Bronchial epithelial cell (primary cell): ENCODE data around the gene ENO2. TPM values are rescaled to one million over a fixed set of nuclear protein-coding genes. Genes with fewer than 3 reads are reported as not detected.
"Not testable (repeated sequence)": the region's sequence is repeated elsewhere in the genome, so short reads cannot be mapped to it uniquely, and the experiment has no call there.

Source experiments
- DNase-seq: peaks from one replicate; pipeline ENCODE4 v3.0.0-alpha.2; 2010; ENCODE audit warnings: low read depth
- FAIRE-seq: peaks from 2 replicates; lab custom pipeline; 2011; peaks lifted over from hg19 to GRCh38; lab: Jason Lieb, UNC
- H3K27me3 ChIP-seq: 2 replicates; pipeline ENCODE4 v1.5.1; 2011; ENCODE audit warnings: low read length; ENCODE audit not compliant: control insufficient read depth, insufficient read depth
- H3K36me3 ChIP-seq: 2 replicates; pipeline ENCODE4 v1.5.1; 2011; ENCODE audit warnings: low read length; ENCODE audit not compliant: control insufficient read depth, insufficient read depth
- H3K4me3 ChIP-seq: 2 replicates; pipeline ENCODE4 v1.5.1; 2011; ENCODE audit warnings: mild to moderate bottlenecking, low read depth, low read length, control low read depth
- CTCF ChIP-seq: IDR thresholded peaks from 2 replicates; pipeline ENCODE4 v1.5.1; 2011; ENCODE audit warnings: mild to moderate bottlenecking, moderate library complexity, low read length, control low read depth, inconsistent platforms; ENCODE audit not compliant: insufficient read depth, severe bottlenecking
- total RNA-seq: library from RNA; depleted of rRNA; stranded (reverse); fragments of >200 nt; gene quantifications from 2 replicates; pipeline ENCODE4 v1.2.1, GENCODE V29; 2014

Gene ENO2
- total RNA-seq = 9.0 and 10.0 TPM in 2 replicates

- DNase-seq = peak; percentile 38
These were observed at the start of gene ENO2 for GRCh38 chr12:6914246-6914946. ENO2 (plus strand) TSS chr12:6914580; CDS start chr12:6915833, 1,253 bp downstream.

GRCh38 chr12:6865307-6865706 is 49.1 kb upstream of the ENO2 start:
- not testable (repeated sequence) for DNase-seq, H3K27me3 ChIP-seq, H3K4me3 ChIP-seq, FAIRE-seq
- H3K36me3 ChIP-seq = peaks cover 43% of the 10 kb centered on the region

More at GRCh38 chr12:6914246-6914946, at the start of gene ENO2:
- H3K36me3 ChIP-seq = peaks cover 4% of the 10 kb centered on the region
- peaks cover 2% of the 10 kb centered on the region for H3K27me3 ChIP-seq
- peak within 1 kb of the TSS; percentile 56 for H3K4me3 ChIP-seq
- FAIRE-seq = no peak
- TF ChIP-seq CTCF = no peak

GRCh38 chr12:6866163-6866919 is 48.0 kb upstream of the ENO2 start:
- no peak for DNase-seq
- TF ChIP-seq CTCF = no peak
- Histone ChIP-seq H3K27me3 (no peaks in the 10 kb centered on the region), H3K4me3 (no peak overlapping the region), H3K36me3 (peaks cover 36% of the 10 kb centered on the region)
- FAIRE-seq = peak; percentile 94

GRCh38 chr12:6866920-6867412 is 47.4 kb upstream of the ENO2 start:
- H3K27me3 ChIP-seq = no peaks in the 10 kb centered on the region
- DNase-seq (no peak), FAIRE-seq (no peak)
- H3K36me3 ChIP-seq = peaks cover 31% of the 10 kb centered on the region
- no peak for TF ChIP-seq CTCF
- H3K4me3 ChIP-seq = peak overlapping the region; percentile 91

- FAIRE-seq = no peak
- DNase-seq = peak; percentile 46
- no peaks in the 10 kb centered on the region for H3K27me3 ChIP-seq
- H3K4me3 ChIP-seq = peak within 1 kb of the TSS; percentile 91
- peaks cover 31% of the 10 kb centered on the region for H3K36me3 ChIP-seq
- TF ChIP-seq CTCF = no peak
These were observed 46.8 kb upstream of the ENO2 start, which contains the start of gene TPI1 for GRCh38 chr12:6867413-6868210. TPI1 (plus strand) TSS chr12:6867531; CDS start chr12:6867567, 36 bp downstream.
